Mesenchymal stem cell (in vitro differentiated cells and primary cell): ENCODE measurements around the gene DYNC1H1.

Source experiments
- DNase-seq: peaks from one replicate; pipeline ENCODE4 v3.0.0-alpha.2; 2013
- H2AFZ ChIP-seq: one replicate; pipeline ENCODE4 v1.6.1; 2013; ENCODE audit warnings: low read depth, mild to moderate bottlenecking, control low read depth, inconsistent platforms, low read length, moderate library complexity
- H2AK5ac ChIP-seq: 2 replicates; pipeline ENCODE4 v1.6.1; 2013; ENCODE audit warnings: low read length, moderate library complexity, mild to moderate bottlenecking, inconsistent platforms; ENCODE audit not compliant: severe bottlenecking
- H2BK120ac ChIP-seq: one replicate; pipeline ENCODE4 v1.6.1; 2013; ENCODE audit warnings: low read depth, mild to moderate bottlenecking, inconsistent platforms, low read length, moderate library complexity
- H2BK12ac ChIP-seq, 2 experiments: one replicate each; pipeline ENCODE4 v1.6.1; 2013; ENCODE audit warnings: inconsistent platforms in 2 of 2, low read length in 2 of 2, mild to moderate bottlenecking in 2 of 2, moderate library complexity in 2 of 2, control low read depth in 1 of 2
- H2BK15ac ChIP-seq: one replicate; pipeline ENCODE4 v1.6.1; 2013; ENCODE audit warnings: mild to moderate bottlenecking, low read depth, inconsistent platforms; ENCODE audit not compliant: poor library complexity, severe bottlenecking
- H2BK5ac ChIP-seq: 2 replicates; pipeline ENCODE4 v1.6.1; 2013; ENCODE audit warnings: low read depth, mild to moderate bottlenecking, low read length, control low read depth, inconsistent platforms; ENCODE audit not compliant: poor library complexity, severe bottlenecking
- H3K14ac ChIP-seq, 2 experiments: one replicate each; pipeline ENCODE4 v1.6.1; 2013; ENCODE audit warnings: inconsistent platforms in 2 of 2, low read length in 2 of 2, control low read depth in 1 of 2, mild to moderate bottlenecking in 1 of 2, moderate library complexity in 1 of 2
- H3K18ac ChIP-seq, 2 experiments: one replicate each; pipeline ENCODE4 v1.6.1; 2013; ENCODE audit warnings: inconsistent platforms in 2 of 2, low read length in 2 of 2, control low read depth in 1 of 2, low read depth in 1 of 2, mild to moderate bottlenecking in 1 of 2
- H3K23ac ChIP-seq, 2 experiments: one replicate each; pipeline ENCODE4 v1.6.1; 2013; ENCODE audit warnings: inconsistent platforms in 2 of 2, low read length in 2 of 2, mild to moderate bottlenecking in 2 of 2, moderate library complexity in 2 of 2, control low read depth in 1 of 2
- H3K27ac ChIP-seq: 2 replicates; pipeline ENCODE4 v1.5.1; 2013; ENCODE audit warnings: mild to moderate bottlenecking, moderate library complexity, low read length, control low read depth, inconsistent platforms; ENCODE audit not compliant: poor library complexity, severe bottlenecking
- H3K27me3 ChIP-seq, 2 experiments: 2 replicates each; pipeline versions ENCODE4 v1.6.1 to v1.7.0; 2013; ENCODE audit warnings: low read length in 2 of 2, mild to moderate bottlenecking in 2 of 2, moderate library complexity in 2 of 2, control low read depth in 1 of 2, inconsistent platforms in 1 of 2; ENCODE audit not compliant: control insufficient read depth in 1 of 2, insufficient read depth in 1 of 2
- H3K36me3 ChIP-seq, 2 experiments: 2 replicates each; pipeline versions ENCODE4 v1.6.1 to v1.7.0; 2013; ENCODE audit warnings: low read length in 2 of 2, control low read depth in 1 of 2, inconsistent platforms in 1 of 2, low read depth in 1 of 2, mild to moderate bottlenecking in 1 of 2; ENCODE audit not compliant: insufficient read depth in 2 of 2, control insufficient read depth in 1 of 2
- H3K4ac ChIP-seq, 2 experiments: one replicate each; pipeline ENCODE4 v1.6.1; 2013; ENCODE audit warnings: inconsistent platforms in 2 of 2, low read length in 2 of 2, mild to moderate bottlenecking in 2 of 2, moderate library complexity in 2 of 2, control low read depth in 1 of 2, low read depth in 1 of 2
- H3K4me1 ChIP-seq: 2 replicates; pipeline ENCODE4 v1.6.1; 2013; ENCODE audit warnings: low read depth, low read length, control low read depth; ENCODE audit not compliant: control insufficient read depth, insufficient read depth
- H3K4me2 ChIP-seq: 2 replicates; pipeline ENCODE4 v1.6.1; 2013; ENCODE audit warnings: low read length, mild to moderate bottlenecking, inconsistent platforms; ENCODE audit not compliant: poor library complexity, severe bottlenecking
- H3K4me3 ChIP-seq, 2 experiments: 2 replicates each; pipeline versions ENCODE4 v1.5.1 to v1.7.0; 2013; ENCODE audit warnings: low read length in 2 of 2, mild to moderate bottlenecking in 2 of 2, control low read depth in 1 of 2, low read depth in 1 of 2; ENCODE audit not compliant: insufficient read depth in 1 of 2
- H3K79me1 ChIP-seq: replicated peaks from 2 replicates; pipeline ENCODE4 v1.6.1; 2013; ENCODE audit warnings: mild to moderate bottlenecking, control low read depth, low read length, inconsistent platforms; ENCODE audit not compliant: poor library complexity, severe bottlenecking
- H3K9ac ChIP-seq: 2 replicates; pipeline ENCODE4 v1.7.0; 2013; ENCODE audit warnings: mild to moderate bottlenecking, low read length, moderate library complexity
- H3K9me3 ChIP-seq: 2 replicates; pipeline ENCODE4 v1.7.0; 2013; ENCODE audit warnings: mild to moderate bottlenecking, low read length; ENCODE audit not compliant: control insufficient read depth
- H4K8ac ChIP-seq: one replicate; pipeline ENCODE4 v1.6.1; 2013; ENCODE audit warnings: inconsistent platforms, mild to moderate bottlenecking, low read length, moderate library complexity
- H4K91ac ChIP-seq: one replicate; pipeline ENCODE4 v1.6.1; 2013; ENCODE audit warnings: mild to moderate bottlenecking, low read length, inconsistent platforms
- WGBS: methylation state at CpG from one replicate; pipeline ENCODE4 v1.1.7; 2013; ENCODE audit warnings: mixed read lengths; 5-methylcytosine and 5-hydroxymethylcytosine counted together

The DYNC1H1 gene

DNA sequence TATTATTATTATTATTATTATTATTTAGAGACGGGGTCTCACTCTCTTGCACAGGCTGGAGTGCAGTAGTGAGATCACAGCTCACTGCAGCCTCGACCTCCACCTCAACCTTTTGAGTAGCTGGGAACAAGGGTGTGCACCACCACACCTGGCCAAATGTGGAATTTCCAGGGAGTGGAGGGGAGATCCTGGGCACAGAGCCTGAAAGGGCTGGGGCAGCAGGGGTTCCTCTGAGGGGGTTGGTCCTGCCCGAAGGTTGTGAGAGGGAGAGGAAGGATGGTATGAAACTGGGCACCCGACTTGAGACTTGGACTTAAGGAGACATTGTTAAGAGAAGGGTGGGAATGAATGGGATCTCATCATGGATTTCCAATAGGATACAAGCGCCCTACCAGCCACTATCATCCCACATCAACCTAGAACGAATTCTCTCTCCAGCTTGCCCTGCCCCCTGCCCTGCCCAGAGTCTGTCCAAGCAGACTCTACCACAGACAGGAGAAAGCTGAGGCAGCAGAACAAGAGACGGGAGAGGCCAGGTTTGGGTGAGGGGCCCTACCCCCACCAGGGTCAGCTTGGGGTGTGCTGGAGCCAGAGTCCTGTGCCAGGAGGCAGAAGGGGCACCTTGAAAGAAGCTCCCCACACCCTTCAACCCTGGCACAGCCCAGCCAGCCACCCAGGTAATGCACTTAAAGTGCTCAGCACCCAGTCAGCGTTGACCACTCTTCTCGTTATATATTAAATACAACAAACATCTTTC, 2.4 kb upstream of the DYNC1H1 start:
- H3K27ac ChIP-seq = peak overlapping the region; percentile 86
- WGBS = 78% methylated on average over 7 of the region's 9 CpGs
- H3K4me2 ChIP-seq = peak overlapping the region; percentile 12
- no peaks in the 10 kb centered on the region for H3K9me3 ChIP-seq
- H4K91ac ChIP-seq = peak overlapping the region; percentile 23
- no peak overlapping the region for H3K4me3 ChIP-seq
- peak overlapping the region in 1 of 2 experiments; percentile 98 for H2BK12ac ChIP-seq
- H2AK5ac ChIP-seq = peak overlapping the region; percentile 78
- H3K36me3 ChIP-seq = no peaks in the 10 kb centered on the region
- H3K4ac ChIP-seq = no peak overlapping the region
- no peaks in the 10 kb centered on the region for H3K27me3 ChIP-seq
- no peak overlapping the region for H2BK120ac ChIP-seq
- peak overlapping the region in 1 of 2 experiments; percentile 85 for H3K18ac ChIP-seq
- H2BK5ac ChIP-seq = peak overlapping the region; percentile 11
- no peak overlapping the region for H3K14ac ChIP-seq
- no peak overlapping the region for H4K8ac ChIP-seq
- peaks cover 17% of the 10 kb centered on the region for H3K4me1 ChIP-seq
- H3K9ac ChIP-seq = peak overlapping the region; percentile 78
- peak overlapping the region; percentile 49 for H2BK15ac ChIP-seq
- no peak overlapping the region for H2AFZ ChIP-seq
- H3K79me1 ChIP-seq = peaks cover 9% of the 10 kb centered on the region
- no peak overlapping the region for H3K23ac ChIP-seq
- no peak for DNase-seq

- 7% methylated on average over 5 of the region's 5 CpGs for WGBS
- H3K23ac ChIP-seq = no peak overlapping the region
Observed at GRCh38 chr14:101962503-101962874, 1.9 kb upstream of the DYNC1H1 start.

DNA sequence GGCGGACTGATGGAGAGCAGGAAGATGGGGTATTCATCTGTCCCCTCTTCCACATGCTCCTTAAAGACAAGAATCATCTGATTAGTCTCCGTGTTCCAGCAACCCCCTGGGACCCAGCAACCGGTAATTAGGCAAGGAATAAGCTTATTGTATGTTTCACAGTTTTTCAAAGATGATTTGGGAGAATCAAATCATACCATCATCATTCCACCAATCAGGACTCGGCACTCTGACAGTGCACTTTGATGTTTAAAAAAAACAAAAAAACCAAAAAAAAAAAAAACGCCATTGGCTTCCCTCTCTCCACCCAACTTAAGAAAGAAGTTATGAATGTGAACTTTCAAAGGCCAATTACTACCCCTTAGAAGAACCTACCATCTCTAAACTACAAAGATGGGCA, 1.3 kb upstream of the DYNC1H1 start:
- Histone ChIP-seq H3K79me1 (peaks cover 9% of the 10 kb centered on the region), H2BK15ac (no peak overlapping the region), H3K9me3 (no peaks in the 10 kb centered on the region), H3K18ac (peak overlapping the region; percentile 16 to 77), H3K9ac (peak overlapping the region; percentile 78), H2BK12ac (peak overlapping the region; percentile 9 to 12), H4K8ac (no peak overlapping the region), H2AFZ (no peak overlapping the region), H3K4me3 (peak overlapping the region in 1 of 2 experiments; percentile 49), H3K14ac (no peak overlapping the region), H3K27ac (peak overlapping the region; percentile 86), H3K36me3 (peaks cover 1 to 5% of the 10 kb centered on the region in 2 experiments), H3K23ac (no peak overlapping the region), H2BK5ac (peak overlapping the region; percentile 71), H3K4me2 (no peak overlapping the region), H2BK120ac (no peak overlapping the region), H3K4ac (peak overlapping the region in 1 of 2 experiments; percentile 17), H3K27me3 (no peaks in the 10 kb centered on the region), H2AK5ac (peak overlapping the region; percentile 69), H3K4me1 (peaks cover 19% of the 10 kb centered on the region), H4K91ac (no peak overlapping the region)
- DNase-seq = no peak
- WGBS = 74% methylated on average over 3 of the region's 5 CpGs

More at GRCh38 chr14:101962503-101962874, 1.9 kb upstream of the DYNC1H1 start:
- Histone ChIP-seq H3K4me3 (peak overlapping the region in 1 of 2 experiments; percentile 49), H3K18ac (peak overlapping the region; percentile 77 to 85), H3K14ac (no peak overlapping the region), H2AK5ac (no peak overlapping the region), H3K4ac (no peak overlapping the region), H3K36me3 (no peaks in the 10 kb centered on the region), H3K4me1 (peaks cover 17% of the 10 kb centered on the region), H3K9ac (peak overlapping the region; percentile 78), H2BK15ac (no peak overlapping the region), H2BK120ac (no peak overlapping the region), H3K27ac (peak overlapping the region; percentile 86), H3K79me1 (peaks cover 9% of the 10 kb centered on the region), H2BK5ac (no peak overlapping the region), H4K91ac (no peak overlapping the region), H2AFZ (no peak overlapping the region), H3K9me3 (no peaks in the 10 kb centered on the region), H2BK12ac (peak overlapping the region; percentile 9 to 12), H4K8ac (no peak overlapping the region), H3K27me3 (no peaks in the 10 kb centered on the region), H3K4me2 (peak overlapping the region; percentile 12)
- peak; percentile 95 for DNase-seq

GRCh38 chr14:101963656-101964296, 597 bp upstream of the DYNC1H1 start:
- Histone ChIP-seq H2BK15ac (no peak overlapping the region), H3K14ac (peak overlapping the region in 1 of 2 experiments; percentile 6), H3K4me1 (peaks cover 24% of the 10 kb centered on the region), H2AK5ac (peak overlapping the region; percentile 23), H3K36me3 (peaks cover 5 to 8% of the 10 kb centered on the region in 2 experiments), H2BK120ac (peak overlapping the region; percentile 67), H4K91ac (peak overlapping the region; percentile 23), H3K27ac (peak overlapping the region; percentile 25), H4K8ac (peak overlapping the region; percentile 81), H3K23ac (no peak overlapping the region), H3K9ac (peak overlapping the region; percentile 78), H3K18ac (peak overlapping the region in 1 of 2 experiments; percentile 60), H3K27me3 (no peaks in the 10 kb centered on the region), H3K4me2 (peak overlapping the region; percentile 41), H2AFZ (peak overlapping the region; percentile 49), H3K79me1 (peaks cover 9% of the 10 kb centered on the region), H3K4ac (no peak overlapping the region), H2BK12ac (peak overlapping the region; percentile 92 to 94), H3K9me3 (no peaks in the 10 kb centered on the region), H3K4me3 (peak overlapping the region in 1 of 2 experiments; percentile 75), H2BK5ac (no peak overlapping the region)
- no peak for DNase-seq
- WGBS = 71% methylated on average over 20 of the region's 20 CpGs
